HCT116 (cell line): ENCODE data around the gene LIMD2.

Source experiments
- CBX3 ChIP-seq: IDR thresholded peaks from 2 replicates; pipeline ENCODE4 v1.6.1; 2012; ENCODE audit warnings: low read depth
- CEBPB ChIP-seq: IDR thresholded peaks from 2 replicates; pipeline ENCODE4 v1.6.1; 2012; ENCODE audit warnings: low read depth
- CTCF ChIP-seq, 3 experiments: fragments of 200-600 bp in 1 of 3; sonication (generic) in 1 of 3; IDR thresholded peaks in 2 of 3; conservative IDR thresholded peaks in 1 of 3; 2 replicates each; pipeline ENCODE4 v1.5.1; 2012 to 2017; ENCODE audit warnings: low read depth in 2 of 3, low read length in 2 of 3, antibody characterized with exemption in 1 of 3, borderline replicate concordance in 1 of 3, control low read depth in 1 of 3, mild to moderate bottlenecking in 1 of 3, mixed read lengths in 1 of 3, mixed run types in 1 of 3, moderate library complexity in 1 of 3; ENCODE audit not compliant: insufficient read depth in 1 of 3
- EZH2 ChIP-seq: fragments of 200-600 bp; sonication (generic); IDR thresholded peaks from 2 replicates; pipeline ENCODE4 v1.6.1; 2017; ENCODE audit warnings: antibody characterized with exemption, mixed run types
- EZH2phosphoT487 ChIP-seq: fragments of 200-600 bp; IDR thresholded peaks from 2 replicates; pipeline ENCODE4 v1.6.1; 2018; ENCODE audit warnings: antibody characterized with exemption, borderline replicate concordance
- FOSL1 ChIP-seq: IDR thresholded peaks from 2 replicates; pipeline ENCODE4 v1.6.1; 2012; ENCODE audit warnings: low read depth
- POLR2A ChIP-seq: IDR thresholded peaks from 2 replicates; pipeline ENCODE4 v1.7.0; 2011; ENCODE audit warnings: borderline replicate concordance; ENCODE audit not compliant: insufficient read depth, insufficient read length; ENCODE audit errors: extremely low read depth
- POLR2AphosphoS5 ChIP-seq: IDR thresholded peaks from 2 replicates; pipeline ENCODE4 v1.6.1; 2011; ENCODE audit warnings: mild to moderate bottlenecking, low read depth, low read length, moderate library complexity
- RAD21 ChIP-seq: IDR thresholded peaks from 2 replicates; pipeline ENCODE4 v1.6.1; 2012; ENCODE audit warnings: low read depth, mild to moderate bottlenecking
- ZBTB33 ChIP-seq: IDR thresholded peaks from 2 replicates; pipeline ENCODE4 v1.6.1; 2011; ENCODE audit warnings: mild to moderate bottlenecking, low read length, moderate library complexity; ENCODE audit not compliant: insufficient replicate concordance; ENCODE audit errors: extremely low read depth
- ZFX ChIP-seq: fragments of 450-650 bp; IDR thresholded peaks from 2 replicates; pipeline ENCODE4 v1.6.1; 2017

- TF ChIP-seq CEBPB, result no peak
- no peak for TF ChIP-seq POLR2AphosphoS5
- no peak for TF ChIP-seq EZH2
- TF ChIP-seq CBX3, result no peak
- no peak for TF ChIP-seq CTCF (IDR thresholded peaks at IDR 0.05 in 2 of 3, conservative IDR thresholded peaks at IDR 0.05 in 1 of 3; ENCODE audit: borderline replicate concordance in 1 of 3, insufficient read depth in 1 of 3, low read depth in 2 of 3, low read length in 2 of 3)
- no peak for TF ChIP-seq POLR2A
- no peak for TF ChIP-seq RAD21
- TF ChIP-seq FOSL1, result no peak
- no peak for TF ChIP-seq EZH2phosphoT487
- TF ChIP-seq ZBTB33, result no peak
- peak; percentile 20; the same call in 1 of the 2 replicates for TF ChIP-seq ZFX
Observed at GRCh38 chr17:63700528-63701455, 867 bp upstream of the LIMD2 start.
